HG03025 (cell line): ENCODE measurements around the gene GLB1L2.

Experiments
- ATAC-seq: cut with Tn5 transposase; IDR thresholded peaks from one replicate; pipeline ENCODE4 v1.9.1; 2021; ENCODE audit warnings: mild to moderate bottlenecking, moderate library complexity; ENCODE audit not compliant: unreplicated experiment, low FRiP score

The GLB1L2 gene

GRCh38 chr11:134346976-134347350, 15.2 kb downstream of the GLB1L2 start:
- no peak for ATAC-seq

GRCh38 chr11:134347441-134347840, 15.7 kb downstream of the GLB1L2 start:
- no peak for ATAC-seq

GRCh38 chr11:134349109-134349801, 17.5 kb downstream of the GLB1L2 start:
- ATAC-seq = no peak

- no peak for ATAC-seq
Measured at GRCh38 chr11:134349802-134350355, 18.1 kb downstream of the GLB1L2 start.

- no peak for ATAC-seq
Measured at GRCh38 chr11:134350381-134350780, 18.6 kb downstream of the GLB1L2 start.

GRCh38 chr11:134352111-134352510, 20.3 kb downstream of the GLB1L2 start:
- no peak for ATAC-seq

- ATAC-seq = no peak
Measured at GRCh38 chr11:134355136-134355535, 23.3 kb downstream of the GLB1L2 start.

- ATAC-seq = no peak
Measured at GRCh38 chr11:134355656-134356055, 23.9 kb downstream of the GLB1L2 start.

- ATAC-seq = no peak
Measured at GRCh38 chr11:134356656-134357544, 25.1 kb downstream of the GLB1L2 start.

GRCh38 chr11:134357545-134357839, 25.7 kb downstream of the GLB1L2 start:
- ATAC-seq = no peak

GRCh38 chr11:134358165-134358855, 26.5 kb downstream of the GLB1L2 start:
- no peak for ATAC-seq

GRCh38 chr11:134358856-134359490, 27.2 kb downstream of the GLB1L2 start:
- no peak for ATAC-seq

GRCh38 chr11:134359646-134360045, 27.9 kb downstream of the GLB1L2 start:
- ATAC-seq = no peak

- no peak for ATAC-seq
Measured at GRCh38 chr11:134360050-134360835, 28.5 kb downstream of the GLB1L2 start.

GRCh38 chr11:134361661-134362060, 29.9 kb downstream of the GLB1L2 start:
- ATAC-seq = no peak

- no peak for ATAC-seq
Measured at GRCh38 chr11:134362192-134362901, 30.6 kb downstream of the GLB1L2 start.

- no peak for ATAC-seq
Measured at GRCh38 chr11:134363161-134363560, 31.4 kb downstream of the GLB1L2 start.

- no peak for ATAC-seq
Measured at GRCh38 chr11:134363592-134363991, 31.8 kb downstream of the GLB1L2 start.

GRCh38 chr11:134364261-134364660, 32.5 kb downstream of the GLB1L2 start:
- ATAC-seq = no peak
